Activated CD4-positive, alpha-beta T cell treated with anti-CD3 and anti-CD28 coated beads for 36 hours (primary cell): Measurements from ENCODE around the gene ZG16B. TPM values are rescaled to one million over a fixed set of nuclear protein-coding genes. Genes with fewer than 3 reads are reported as not detected.
A peak's percentile ranks its signal among the peaks of the same experiment; 100 is the strongest.

ENCODE experiments used
- ATAC-seq: fragments of 200-7000 bp; cut with Tn5 transposase; one replicate; pipeline ENCODE4 v1.10.0; 2021; ENCODE audit warnings: mild to moderate bottlenecking, moderate library complexity
- CTCF ChIA-PET: fragments of 350-600 bp; sonication (Branson Sonifier 250); formaldehyde crosslinking; loops from one replicate; lab custom pipeline; 2021; ENCODE audit warnings: antibody characterized with exemption; lab: Charles Lee
- POLR2A ChIA-PET: fragments of 350-600 bp; sonication (Branson Sonifier 250); formaldehyde crosslinking; loops from one replicate; lab custom pipeline; 2021; ENCODE audit warnings: antibody characterized with exemption, inconsistent platforms; lab: Charles Lee
- DNase-seq: peaks from one replicate; pipeline ENCODE4 v3.0.0-alpha.2; 2020
- H3K27ac Mint-ChIP-seq: one replicate; pipeline ENCODE4 v1.8.0; 2021; ENCODE audit warnings: mixed read lengths
- H3K27me3 Mint-ChIP-seq: one replicate; pipeline ENCODE4 v1.8.0; 2021; ENCODE audit warnings: mixed read lengths
- H3K36me3 Mint-ChIP-seq: one replicate; pipeline ENCODE4 v1.8.0; 2021; ENCODE audit warnings: low read depth, mixed read lengths
- H3K4me1 Mint-ChIP-seq: one replicate; pipeline ENCODE4 v1.8.0; 2021; ENCODE audit warnings: mixed read lengths
- H3K4me3 Mint-ChIP-seq: one replicate; pipeline ENCODE4 v1.8.0; 2021; ENCODE audit warnings: mild to moderate bottlenecking, moderate library complexity, mixed read lengths
- H3K9me3 Mint-ChIP-seq: one replicate; pipeline ENCODE4 v1.8.0; 2021; ENCODE audit warnings: low read depth, mixed read lengths
- intact Hi-C, 2 experiments: fragments of 100-400 bp; cut with DNase I in 1 of 2; cut with micrococcal nuclease in 1 of 2; formaldehyde crosslinking; loops; one replicate each; pipeline versions ENCODE4 v1.14.2 to v1.15.1; 2022 to 2024; cut with DNase I, micrococcal nuclease
- total RNA-seq, 2 experiments: library from RNA; stranded (reverse); gene quantifications; one replicate each; pipeline ENCODE4 v1.2.3, GENCODE V29; 2021

The ZG16B gene
- total RNA-seq, 2 experiments from 2014 or later, result 0.65 to 1.2 TPM

- Mint-ChIP-seq H3K36me3 (no peaks in the 10 kb centered on the region), H3K4me1 (no peaks in the 10 kb centered on the region), H3K27ac (no peak overlapping the region), H3K4me3 (no peak overlapping the region), H3K27me3 (no peaks in the 10 kb centered on the region), H3K9me3 (no peaks in the 10 kb centered on the region)
- ChIA-PET CTCF (interaction anchor here (0.6 kb wide), 1 partner anchor 400 kb away, joined by 5 read pairs; no protein-coding TSS in a partner anchor), POLR2A (no interaction called here)
- DNase-seq (no peak), ATAC-seq (no peak)
- intact Hi-C loops, result no loop called here
Observed at GRCh38 chr16:2827374-2827791, 2.7 kb upstream of the ZG16B start.

GRCh38 chr16:2827831-2828520 lies 2.1 kb upstream of the ZG16B start:
- ATAC-seq (no peak), DNase-seq (no peak)
- Mint-ChIP-seq H3K4me1 (no peaks in the 10 kb centered on the region), H3K9me3 (no peaks in the 10 kb centered on the region), H3K27me3 (peaks cover 4% of the 10 kb centered on the region), H3K36me3 (no peaks in the 10 kb centered on the region), H3K27ac (no peak overlapping the region), H3K4me3 (no peak overlapping the region)
- ChIA-PET CTCF (interaction anchor here (0.6 kb wide), 1 partner anchor 400 kb away, joined by 5 read pairs; no protein-coding TSS in a partner anchor), POLR2A (no interaction called here)
- intact Hi-C loops, result no loop called here

GRCh38 chr16:2828521-2828840 lies 1.6 kb upstream of the ZG16B start:
- DNase-seq, result no peak
- ChIA-PET CTCF (no interaction called here), POLR2A (no interaction called here)
- Mint-ChIP-seq H3K27ac (no peak overlapping the region), H3K36me3 (no peaks in the 10 kb centered on the region), H3K9me3 (no peaks in the 10 kb centered on the region), H3K4me1 (no peaks in the 10 kb centered on the region), H3K4me3 (no peak overlapping the region), H3K27me3 (peaks cover 4% of the 10 kb centered on the region)
- intact Hi-C loops, result no loop called here
- ATAC-seq, result no peak

- ATAC-seq (no peak), DNase-seq (no peak)
- Mint-ChIP-seq H3K27me3 (peaks cover 4% of the 10 kb centered on the region), H3K9me3 (no peaks in the 10 kb centered on the region), H3K4me3 (no peak overlapping the region), H3K27ac (no peak overlapping the region), H3K36me3 (no peaks in the 10 kb centered on the region), H3K4me1 (no peaks in the 10 kb centered on the region)
- intact Hi-C loops, result no loop called here
- ChIA-PET POLR2A (no interaction called here), CTCF (no interaction called here)
Observed at GRCh38 chr16:2828876-2829430, 1.1 kb upstream of the ZG16B start.

GRCh38 chr16:2830355-2830695 lies 222 bp downstream of the ZG16B start:
- no peak for ATAC-seq
- Mint-ChIP-seq H3K36me3 (no peaks in the 10 kb centered on the region), H3K27me3 (peaks cover 4% of the 10 kb centered on the region), H3K9me3 (no peaks in the 10 kb centered on the region), H3K4me1 (no peaks in the 10 kb centered on the region), H3K4me3 (no peak overlapping the region), H3K27ac (no peak overlapping the region)
- CTCF ChIA-PET, result no interaction called here
- POLR2A ChIA-PET, result no interaction called here
- DNase-seq, result no peak
- intact Hi-C loops, result no loop called here

GRCh38 chr16:2831203-2831602 lies 1.1 kb downstream of the ZG16B start:
- no peak for DNase-seq
- Mint-ChIP-seq H3K9me3 (no peaks in the 10 kb centered on the region), H3K27me3 (peaks cover 4% of the 10 kb centered on the region), H3K4me1 (no peaks in the 10 kb centered on the region), H3K4me3 (no peak overlapping the region), H3K36me3 (no peaks in the 10 kb centered on the region), H3K27ac (no peak overlapping the region)
- ATAC-seq, result no peak
- ChIA-PET CTCF (interaction anchor here (0.7 to 1.5 kb wide), 2 partner anchors 9 to 37 kb away, joined by 3 to 4 read pairs; no protein-coding TSS in a partner anchor), POLR2A (no interaction called here)
- intact Hi-C loops, result no loop called here

- no peak for DNase-seq
- Mint-ChIP-seq H3K27ac (no peak overlapping the region), H3K27me3 (peaks cover 7% of the 10 kb centered on the region), H3K4me3 (no peak overlapping the region), H3K36me3 (no peaks in the 10 kb centered on the region), H3K9me3 (no peaks in the 10 kb centered on the region), H3K4me1 (peaks cover 3% of the 10 kb centered on the region)
- ATAC-seq, result no peak
- intact Hi-C loops, result no loop called here
- POLR2A ChIA-PET, result no interaction called here
- CTCF ChIA-PET, result no interaction called here
Observed at GRCh38 chr16:2833776-2834175, 3.7 kb downstream of the ZG16B start.

- intact Hi-C loops, result no loop called here
- H3K4me1 Mint-ChIP-seq, result peaks cover 13% of the 10 kb centered on the region
- no peak overlapping the region for H3K27ac Mint-ChIP-seq
- no peak for ATAC-seq
- peaks cover 7% of the 10 kb centered on the region for H3K27me3 Mint-ChIP-seq
- H3K36me3 Mint-ChIP-seq, result no peaks in the 10 kb centered on the region
- no peaks in the 10 kb centered on the region for H3K9me3 Mint-ChIP-seq
- CTCF ChIA-PET, result no interaction called here
- no peak overlapping the region for H3K4me3 Mint-ChIP-seq
- no peak for DNase-seq
- POLR2A ChIA-PET, result no interaction called here
Observed at GRCh38 chr16:2834968-2835367, 4.9 kb downstream of the ZG16B start.

- POLR2A ChIA-PET, result no interaction called here
- CTCF ChIA-PET, result no interaction called here
- no peak for ATAC-seq
- Mint-ChIP-seq H3K4me1 (peaks cover 16% of the 10 kb centered on the region), H3K9me3 (no peaks in the 10 kb centered on the region), H3K27me3 (peaks cover 7% of the 10 kb centered on the region), H3K4me3 (no peak overlapping the region), H3K27ac (no peak overlapping the region), H3K36me3 (no peaks in the 10 kb centered on the region)
- intact Hi-C loops, result no loop called here
- no peak for DNase-seq
Observed at GRCh38 chr16:2835638-2836493, 5.8 kb downstream of the ZG16B start.

- DNase-seq, result no peak
- Mint-ChIP-seq H3K4me1 (peaks cover 22% of the 10 kb centered on the region), H3K27me3 (peaks cover 7% of the 10 kb centered on the region), H3K4me3 (no peak overlapping the region), H3K27ac (no peak overlapping the region), H3K36me3 (no peaks in the 10 kb centered on the region), H3K9me3 (no peaks in the 10 kb centered on the region)
- ATAC-seq, result no peak
- ChIA-PET POLR2A (no interaction called here), CTCF (no interaction called here)
- intact Hi-C loops, result no loop called here
Observed at GRCh38 chr16:2836646-2837508, 6.8 kb downstream of the ZG16B start.

GRCh38 chr16:2838928-2839327 lies 8.8 kb downstream of the ZG16B start:
- POLR2A ChIA-PET, result no interaction called here
- H3K27ac Mint-ChIP-seq, result no peak overlapping the region

More at GRCh38 chr16:2838928-2839327, 8.8 kb downstream of the ZG16B start:
- no peaks in the 10 kb centered on the region for H3K9me3 Mint-ChIP-seq
- no peaks in the 10 kb centered on the region for H3K36me3 Mint-ChIP-seq
- CTCF ChIA-PET, result interaction anchor here (0.6 to 3.5 kb wide), 16 partner anchors 15 to 614 kb away, joined by 3 to 33 read pairs (median 4); partner anchors contain the start of genes FLYWCH1 and PKMYT1
- ATAC-seq (peak; percentile 67), DNase-seq (peak; percentile 77)
- intact Hi-C loops, result loop anchor here (1.0 to 2.0 kb wide), 4 partner anchors 30 to 88 kb away; no protein-coding TSS in a partner anchor
- no peak overlapping the region for H3K4me3 Mint-ChIP-seq
- H3K4me1 Mint-ChIP-seq, result peaks cover 31% of the 10 kb centered on the region
- peaks cover 3% of the 10 kb centered on the region for H3K27me3 Mint-ChIP-seq
